Urinary bladder (tissue), 4 donors: ENCODE results near the gene CADM2. TPM values are rescaled to one million over a fixed set of nuclear protein-coding genes. Genes with fewer than 3 reads are reported as not detected.
"Not testable (repeated sequence)": the region's sequence is repeated elsewhere in the genome, so short reads cannot be mapped to it uniquely, and the experiment has no call there.

ENCODE experiments used
- DNase-seq: peaks from one replicate; pipeline ENCODE4 v3.0.0-alpha.2; 2015; ENCODE audit errors: extremely low spot score
- H3K27ac ChIP-seq: one replicate; pipeline ENCODE4 v1.5.1; 2013; ENCODE audit warnings: low read depth, mild to moderate bottlenecking, moderate library complexity
- H3K36me3 ChIP-seq: one replicate; pipeline ENCODE4 v1.6.1; 2013; ENCODE audit warnings: mild to moderate bottlenecking, moderate library complexity; ENCODE audit not compliant: insufficient read depth
- H3K4me1 ChIP-seq: one replicate; pipeline ENCODE4 v1.6.1; 2013; ENCODE audit warnings: mild to moderate bottlenecking, moderate library complexity; ENCODE audit not compliant: insufficient read depth
- H3K4me3 ChIP-seq: one replicate; pipeline ENCODE4 v1.5.1; 2013; ENCODE audit warnings: low read depth, low read length
- WGBS: extraction: QIAGEN DNeasy Blood & Tissue Kit; methylation state at CpG from one replicate; pipeline ENCODE4 v1.1.7; 2013; 5-methylcytosine and 5-hydroxymethylcytosine counted together
- polyA plus RNA-seq: library from polyadenylated mRNA; stranded (reverse); fragments of 200-250 nt; gene quantifications from one replicate; pipeline ENCODE4 v1.2.3, GENCODE V29; 2013
- total RNA-seq: library from RNA; depleted of rRNA; stranded (reverse); fragments of >200 nt; gene quantifications from one replicate; pipeline ENCODE4 v1.2.3, GENCODE V29; 2014
- donor health status: healthy with polysubstance abuse.
- donor health status: healthy.

Gene CADM2
- total and polyA plus RNA-seq, 2 donors = 2.7 to 4.6 TPM

- Histone ChIP-seq H3K4me3 (no peak overlapping the region), H3K27ac (no peak overlapping the region), H3K36me3 (no peaks in the 10 kb centered on the region), H3K4me1 (no peaks in the 10 kb centered on the region)
- no peak for DNase-seq
- WGBS = 94% methylated on average over 6 of the region's 6 CpGs
Observed at GRCh38 chr3:85881833-85882393, 923.1 kb downstream of the CADM2 start.

GRCh38 chr3:85890043-85890555 lies 931.3 kb downstream of the CADM2 start:
- Histone ChIP-seq H3K4me1 (no peaks in the 10 kb centered on the region), H3K4me3 (no peak overlapping the region), H3K27ac (no peak overlapping the region), H3K36me3 (no peaks in the 10 kb centered on the region)
- DNase-seq = no peak
- WGBS = 27% methylated on average over 3 of the region's 3 CpGs

- Histone ChIP-seq H3K36me3 (no peaks in the 10 kb centered on the region), H3K27ac (no peak overlapping the region), H3K4me1 (no peaks in the 10 kb centered on the region), H3K4me3 (no peak overlapping the region)
- 38% methylated on average over 5 of the region's 5 CpGs for WGBS
- DNase-seq = no peak
Observed at GRCh38 chr3:85903434-85903833, 944.6 kb downstream of the CADM2 start.

GRCh38 chr3:85912980-85913379 lies 954.2 kb downstream of the CADM2 start:
- Histone ChIP-seq H3K27ac (no peak overlapping the region), H3K4me1 (no peaks in the 10 kb centered on the region), H3K4me3 (no peak overlapping the region), H3K36me3 (no peaks in the 10 kb centered on the region)
- no peak for DNase-seq
- WGBS = 89% methylated on average over 2 of the region's 2 CpGs

GRCh38 chr3:85922374-85922773 lies 963.6 kb downstream of the CADM2 start:
- no peaks in the 10 kb centered on the region for H3K4me1 ChIP-seq
- H3K4me3 ChIP-seq = no peak overlapping the region
- no peaks in the 10 kb centered on the region for H3K36me3 ChIP-seq
- 80% methylated on average over 3 of the region's 3 CpGs for WGBS
- no peak for DNase-seq
- H3K27ac ChIP-seq = no peak overlapping the region

- Histone ChIP-seq H3K27ac (no peak overlapping the region), H3K36me3 (no peaks in the 10 kb centered on the region), H3K4me3 (no peak overlapping the region), H3K4me1 (no peaks in the 10 kb centered on the region)
- no peak for DNase-seq
- WGBS = 91% methylated on average over 1 of the region's 1 CpG
Observed at GRCh38 chr3:85930718-85931117, 971.9 kb downstream of the CADM2 start.

- Histone ChIP-seq H3K4me3 (no peak overlapping the region), H3K4me1 (no peaks in the 10 kb centered on the region), H3K27ac (no peak overlapping the region), H3K36me3 (no peaks in the 10 kb centered on the region)
- 87% methylated on average over 5 of the region's 5 CpGs for WGBS
- DNase-seq = no peak
Observed at GRCh38 chr3:85933326-85933725, 974.5 kb downstream of the CADM2 start.

- no peak for DNase-seq
- no peaks in the 10 kb centered on the region for H3K4me1 ChIP-seq
- no peaks in the 10 kb centered on the region for H3K36me3 ChIP-seq
- H3K27ac ChIP-seq = no peak overlapping the region
- WGBS = 91% methylated on average over 1 of the region's 1 CpG
- H3K4me3 ChIP-seq = no peak overlapping the region
Observed at GRCh38 chr3:85935171-85935570, 976.4 kb downstream of the CADM2 start.

GRCh38 chr3:85939074-85939482 lies 980.3 kb downstream of the CADM2 start:
- no peaks in the 10 kb centered on the region for H3K4me1 ChIP-seq
- peak; percentile 3 for DNase-seq
- no peak overlapping the region for H3K4me3 ChIP-seq
- no peak overlapping the region for H3K27ac ChIP-seq
- H3K36me3 ChIP-seq = no peaks in the 10 kb centered on the region
- 20% methylated on average over 3 of the region's 3 CpGs for WGBS

- no peaks in the 10 kb centered on the region for H3K4me1 ChIP-seq
- no peak overlapping the region for H3K4me3 ChIP-seq
- H3K27ac ChIP-seq = no peak overlapping the region
- 81% methylated on average over 1 of the region's 1 CpG for WGBS
- DNase-seq = no peak
- H3K36me3 ChIP-seq = no peaks in the 10 kb centered on the region
Observed at GRCh38 chr3:85950435-85950834, 991.6 kb downstream of the CADM2 start.

- no peaks in the 10 kb centered on the region for H3K4me1 ChIP-seq
- no peak overlapping the region for H3K27ac ChIP-seq
- no peak for DNase-seq
- H3K36me3 ChIP-seq = no peaks in the 10 kb centered on the region
- no peak overlapping the region for H3K4me3 ChIP-seq
Observed at GRCh38 chr3:85960793-85961192, 1002.0 kb downstream of the CADM2 start.

GRCh38 chr3:85977615-85978338 lies 1019.0 kb downstream of the CADM2 start:
- H3K27ac ChIP-seq = no peak overlapping the region
- WGBS = 59% methylated on average over 6 of the region's 6 CpGs
- no peak overlapping the region for H3K4me3 ChIP-seq
- H3K4me1 ChIP-seq = no peaks in the 10 kb centered on the region
- H3K36me3 ChIP-seq = no peaks in the 10 kb centered on the region
- DNase-seq = no peak

- no peak overlapping the region for H3K27ac ChIP-seq
- no peak overlapping the region for H3K4me3 ChIP-seq
- DNase-seq = no peak
- H3K36me3 ChIP-seq = no peaks in the 10 kb centered on the region
- H3K4me1 ChIP-seq = no peaks in the 10 kb centered on the region
Observed at GRCh38 chr3:85979034-85979433, 1020.2 kb downstream of the CADM2 start.

- H3K4me1 ChIP-seq, DNase-seq, H3K4me3 ChIP-seq, H3K27ac ChIP-seq, H3K36me3 ChIP-seq: not testable (repeated sequence)
- WGBS = 92% methylated on average over 10 of the region's 10 CpGs
Observed at GRCh38 chr3:85989581-85989980, 1030.8 kb downstream of the CADM2 start.
